Prostate gland (tissue), 2 donors: ENCODE data around the gene ANGPTL1.

ENCODE experiments used
- POLR2AphosphoS5 ChIP-seq: sonication (generic); formaldehyde crosslinking; IDR thresholded peaks from one replicate; pipeline ENCODE4 v1.6.1; 2017; ENCODE audit warnings: antibody characterized with exemption
- TF ChIP-seq, protein P1 (sequence below), 4 experiments: fragments of 200-600 bp in 2 of 4; fragments of 450-650 bp in 2 of 4; sonication (generic) in 2 of 4; IDR thresholded peaks; 1 replicate in 3 of 4; 2 replicates in 1 of 4; pipeline ENCODE4 v1.5.1; 2016 to 2019; ENCODE audit warnings: antibody characterized with exemption in 4 of 4, mild to moderate bottlenecking in 2 of 4, moderate library complexity in 2 of 4

DNA sequence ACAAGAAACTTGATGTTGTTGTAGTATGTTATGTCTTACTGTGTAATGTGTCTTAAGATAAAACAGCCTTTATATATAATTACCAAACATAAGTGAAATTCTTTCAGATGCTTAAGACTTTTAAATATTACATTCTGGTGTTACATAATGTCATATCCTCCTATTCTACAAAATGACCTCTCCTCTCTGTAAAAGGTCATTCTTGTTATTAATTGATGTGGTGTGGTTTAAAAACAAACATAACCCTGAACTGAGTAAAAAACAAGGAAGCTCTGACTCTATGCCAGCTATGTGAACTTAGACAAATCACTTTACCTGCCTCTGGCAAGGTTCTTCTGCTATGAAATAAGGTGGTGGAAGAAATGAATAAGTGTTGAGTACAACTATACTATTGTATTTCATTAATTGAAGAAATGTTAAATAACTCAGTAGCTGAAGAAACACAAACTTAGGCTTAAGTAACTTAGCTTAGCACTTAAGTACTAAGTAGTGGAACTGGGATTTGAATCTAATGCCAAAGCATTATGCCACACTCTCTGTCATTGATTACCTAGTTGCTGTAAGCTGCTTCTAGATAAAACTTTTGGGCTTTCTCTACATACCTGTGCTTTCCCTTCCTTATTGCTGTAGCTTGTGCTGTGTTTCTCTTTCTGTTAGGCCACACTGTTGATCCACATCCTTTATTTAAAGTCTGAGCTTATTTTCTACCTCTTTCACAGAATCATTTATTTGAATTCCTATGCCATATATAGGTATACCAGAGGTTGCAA, 859 bp upstream of the ANGPTL1 start:
- TF ChIP-seq, protein P1, sequence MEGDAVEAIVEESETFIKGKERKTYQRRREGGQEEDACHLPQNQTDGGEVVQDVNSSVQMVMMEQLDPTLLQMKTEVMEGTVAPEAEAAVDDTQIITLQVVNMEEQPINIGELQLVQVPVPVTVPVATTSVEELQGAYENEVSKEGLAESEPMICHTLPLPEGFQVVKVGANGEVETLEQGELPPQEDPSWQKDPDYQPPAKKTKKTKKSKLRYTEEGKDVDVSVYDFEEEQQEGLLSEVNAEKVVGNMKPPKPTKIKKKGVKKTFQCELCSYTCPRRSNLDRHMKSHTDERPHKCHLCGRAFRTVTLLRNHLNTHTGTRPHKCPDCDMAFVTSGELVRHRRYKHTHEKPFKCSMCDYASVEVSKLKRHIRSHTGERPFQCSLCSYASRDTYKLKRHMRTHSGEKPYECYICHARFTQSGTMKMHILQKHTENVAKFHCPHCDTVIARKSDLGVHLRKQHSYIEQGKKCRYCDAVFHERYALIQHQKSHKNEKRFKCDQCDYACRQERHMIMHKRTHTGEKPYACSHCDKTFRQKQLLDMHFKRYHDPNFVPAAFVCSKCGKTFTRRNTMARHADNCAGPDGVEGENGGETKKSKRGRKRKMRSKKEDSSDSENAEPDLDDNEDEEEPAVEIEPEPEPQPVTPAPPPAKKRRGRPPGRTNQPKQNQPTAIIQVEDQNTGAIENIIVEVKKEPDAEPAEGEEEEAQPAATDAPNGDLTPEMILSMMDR (IDR thresholded peaks at IDR 0.05), result no peak
- TF ChIP-seq POLR2AphosphoS5, result no peak
